ENCODE measurements around the gene CMPK2. TPM values are rescaled to one million over a fixed set of nuclear protein-coding genes. Genes with fewer than 3 reads are reported as not detected.

The CMPK2 gene
- polyA plus RNA-seq, 2 donors: 0.71 to 0.96 TPM

DNA sequence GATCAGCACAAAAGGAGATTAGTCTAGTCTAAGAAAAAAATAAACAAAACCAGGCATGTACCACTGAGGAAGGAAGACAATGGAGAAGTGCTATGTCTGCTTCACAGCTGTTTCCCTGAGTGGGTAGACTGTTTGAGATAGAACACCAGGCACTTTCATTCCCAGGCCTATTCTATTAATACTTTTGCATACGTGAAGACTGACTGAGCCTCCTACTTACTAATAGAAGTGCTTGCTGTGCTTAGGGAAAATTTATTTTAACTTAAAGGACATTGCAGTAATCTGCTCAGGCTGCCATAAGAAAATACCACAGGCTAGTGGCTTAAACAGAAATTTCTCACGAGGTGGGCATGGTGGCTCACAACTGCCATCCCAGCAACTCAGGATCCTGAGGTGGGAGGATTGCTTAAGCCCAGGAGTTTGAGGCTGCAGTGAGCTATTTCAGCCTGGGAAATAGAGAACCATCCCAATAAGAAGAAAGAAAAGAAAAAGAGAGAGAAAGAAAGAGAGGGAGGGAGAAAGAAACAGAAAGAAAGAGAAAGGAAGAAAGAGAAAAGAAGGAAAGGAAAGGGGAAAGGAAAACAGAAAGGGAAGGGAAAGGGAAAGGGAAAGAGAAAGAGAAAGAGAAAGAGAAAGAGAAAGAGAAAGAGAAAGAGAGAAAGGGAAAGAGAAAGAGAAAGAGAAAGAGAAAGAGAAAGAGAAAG lies 33.0 kb downstream of the CMPK2 start:
- Histone ChIP-seq H3K9me3 (ENCODE audit: control insufficient read depth in 2 of 2, insufficient read depth in 1 of 2, low read depth in 1 of 2, low read length in 1 of 2) (no peaks in the 10 kb centered on the region), H3K4me1 (ENCODE audit: control insufficient read depth in 2 of 2, insufficient read depth in 2 of 2, low read length in 1 of 2) (no peaks in the 10 kb centered on the region), H3K36me3 (ENCODE audit: control insufficient read depth in 2 of 2, insufficient read depth in 2 of 2, low read length in 1 of 2) (no peaks in the 10 kb centered on the region), H3K4me3 (ENCODE audit: low read depth in 1 of 2, low read length in 2 of 2) (no peak overlapping the region), H3K27me3 (ENCODE audit: control insufficient read depth in 1 of 2, insufficient read depth in 2 of 2, low read length in 2 of 2) (no peaks in the 10 kb centered on the region), H3K27ac (ENCODE audit: low read depth in 2 of 2, low read length in 1 of 2) (no peak overlapping the region)
- whole genome bisulfite sequencing, 2 donors: 65 to 66% methylated on average over 2 of the region's 2 CpGs

DNA sequence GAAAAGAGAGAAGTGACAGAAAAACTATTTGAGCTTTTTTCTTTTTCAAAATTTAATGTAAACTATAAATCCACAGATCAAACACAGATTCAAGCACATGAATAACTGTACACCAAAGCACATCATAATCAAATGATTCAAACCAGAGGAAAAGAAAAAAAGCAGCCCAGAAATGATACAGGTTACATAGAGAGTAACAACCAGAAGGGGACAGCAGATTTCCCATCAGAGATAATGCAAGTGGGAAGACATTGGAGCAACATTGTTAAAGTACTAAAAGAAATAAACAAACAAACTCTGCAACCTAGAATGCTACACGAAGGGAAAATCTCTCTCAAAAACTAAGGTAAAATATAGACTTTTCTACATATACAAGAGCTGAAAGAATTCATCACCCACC lies 34.5 kb downstream of the CMPK2 start:
- Histone ChIP-seq H3K27ac (ENCODE audit: low read depth in 2 of 2, low read length in 1 of 2) (no peak overlapping the region), H3K4me1 (ENCODE audit: control insufficient read depth in 2 of 2, insufficient read depth in 2 of 2, low read length in 1 of 2) (no peaks in the 10 kb centered on the region), H3K27me3 (ENCODE audit: control insufficient read depth in 1 of 2, insufficient read depth in 2 of 2, low read length in 2 of 2) (no peaks in the 10 kb centered on the region), H3K36me3 (ENCODE audit: control insufficient read depth in 2 of 2, insufficient read depth in 2 of 2, low read length in 1 of 2) (no peaks in the 10 kb centered on the region), H3K9me3 (ENCODE audit: control insufficient read depth in 2 of 2, insufficient read depth in 1 of 2, low read depth in 1 of 2, low read length in 1 of 2) (no peaks in the 10 kb centered on the region), H3K4me3 (ENCODE audit: low read depth in 1 of 2, low read length in 2 of 2) (no peak overlapping the region)
- WGBS, 2 donors: 65 to 67% methylated on average over 1 of the region's 1 CpG

- Histone ChIP-seq H3K4me3 (ENCODE audit: low read depth in 1 of 2, low read length in 2 of 2) (no peak overlapping the region), H3K27ac (ENCODE audit: low read depth in 2 of 2, low read length in 1 of 2) (no peak overlapping the region), H3K27me3 (ENCODE audit: control insufficient read depth in 1 of 2, insufficient read depth in 2 of 2, low read length in 2 of 2) (no peaks in the 10 kb centered on the region), H3K4me1 (ENCODE audit: control insufficient read depth in 2 of 2, insufficient read depth in 2 of 2, low read length in 1 of 2) (no peaks in the 10 kb centered on the region), H3K9me3 (ENCODE audit: control insufficient read depth in 2 of 2, insufficient read depth in 1 of 2, low read depth in 1 of 2, low read length in 1 of 2) (no peaks in the 10 kb centered on the region), H3K36me3 (ENCODE audit: control insufficient read depth in 2 of 2, insufficient read depth in 2 of 2, low read length in 1 of 2) (no peaks in the 10 kb centered on the region)
- WGBS, 2 donors: 8 to 11% methylated on average over 2 of the region's 2 CpGs
Measured at GRCh38 chr2:6828299-6828584, 37.5 kb downstream of the CMPK2 start.

GRCh38 chr2:6827566-6828298 lies 38.0 kb downstream of the CMPK2 start:
- WGBS, 2 donors: 66 to 70% methylated on average over 5 of the region's 5 CpGs
- Histone ChIP-seq H3K36me3 (ENCODE audit: control insufficient read depth in 2 of 2, insufficient read depth in 2 of 2, low read length in 1 of 2) (no peaks in the 10 kb centered on the region), H3K27ac (ENCODE audit: low read depth in 2 of 2, low read length in 1 of 2) (no peak overlapping the region), H3K4me3 (ENCODE audit: low read depth in 1 of 2, low read length in 2 of 2) (no peak overlapping the region), H3K9me3 (ENCODE audit: control insufficient read depth in 2 of 2, insufficient read depth in 1 of 2, low read depth in 1 of 2, low read length in 1 of 2) (no peaks in the 10 kb centered on the region), H3K27me3 (ENCODE audit: control insufficient read depth in 1 of 2, insufficient read depth in 2 of 2, low read length in 2 of 2) (no peaks in the 10 kb centered on the region), H3K4me1 (ENCODE audit: control insufficient read depth in 2 of 2, insufficient read depth in 2 of 2, low read length in 1 of 2) (no peaks in the 10 kb centered on the region)

DNA sequence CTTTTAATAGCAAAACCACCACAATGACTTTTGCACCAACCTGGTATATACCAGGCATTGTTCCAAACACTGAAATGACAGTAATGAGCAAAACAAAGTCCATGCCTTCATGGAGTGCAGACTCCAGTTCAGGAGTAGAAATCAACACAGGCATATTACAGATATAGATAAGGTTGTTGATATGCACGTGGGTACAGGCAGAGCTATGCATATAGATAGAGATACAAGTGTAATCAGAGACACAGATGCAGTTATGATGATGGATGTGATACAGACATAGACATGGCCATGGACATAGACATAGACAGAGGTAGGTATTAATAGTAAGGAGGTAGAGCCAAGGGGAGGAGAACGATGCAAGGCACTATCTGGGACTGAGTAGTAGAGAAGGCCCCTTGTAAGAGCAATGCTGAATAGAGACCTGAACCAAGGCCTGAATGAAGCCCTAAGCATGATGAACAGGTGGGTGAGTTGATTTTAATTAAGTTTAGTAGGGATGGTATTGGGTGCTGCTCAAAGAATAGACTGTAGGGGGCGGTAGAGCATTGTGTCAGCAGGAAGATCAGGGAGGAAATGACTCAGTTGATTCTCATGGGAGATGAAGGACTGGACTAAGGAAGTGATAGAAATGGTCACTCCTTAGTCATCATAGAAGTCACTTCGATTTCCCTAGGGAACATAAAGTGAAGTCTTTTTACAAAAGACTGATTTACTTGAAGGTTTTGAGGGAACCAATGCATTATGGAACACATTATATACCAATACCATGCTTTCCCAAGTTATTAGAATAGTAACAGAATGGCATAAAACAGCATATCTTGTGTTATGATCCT lies 39.4 kb downstream of the CMPK2 start:
- Histone ChIP-seq H3K27me3 (ENCODE audit: control insufficient read depth in 1 of 2, insufficient read depth in 2 of 2, low read length in 2 of 2) (no peaks in the 10 kb centered on the region), H3K4me3 (ENCODE audit: low read depth in 1 of 2, low read length in 2 of 2) (no peak overlapping the region), H3K27ac (ENCODE audit: low read depth in 2 of 2, low read length in 1 of 2) (no peak overlapping the region), H3K9me3 (ENCODE audit: control insufficient read depth in 2 of 2, insufficient read depth in 1 of 2, low read depth in 1 of 2, low read length in 1 of 2) (no peaks in the 10 kb centered on the region), H3K4me1 (ENCODE audit: control insufficient read depth in 2 of 2, insufficient read depth in 2 of 2, low read length in 1 of 2) (no peaks in the 10 kb centered on the region), H3K36me3 (ENCODE audit: control insufficient read depth in 2 of 2, insufficient read depth in 2 of 2, low read length in 1 of 2) (no peaks in the 10 kb centered on the region)
- 44 to 46% methylated on average over 4 of the region's 4 CpGs for WGBS, 2 donors

GRCh38 chr2:6824962-6825361 lies 40.7 kb downstream of the CMPK2 start:
- WGBS, 2 donors: 56% methylated on average over 3 of the region's 3 CpGs
- no peak overlapping the region for H3K4me3 ChIP-seq (ENCODE audit: low read depth in 1 of 2, low read length in 2 of 2)
- no peaks in the 10 kb centered on the region for H3K4me1 ChIP-seq (ENCODE audit: control insufficient read depth in 2 of 2, insufficient read depth in 2 of 2, low read length in 1 of 2)
- H3K27me3 ChIP-seq (ENCODE audit: control insufficient read depth in 1 of 2, insufficient read depth in 2 of 2, low read length in 2 of 2): no peaks in the 10 kb centered on the region
- no peak overlapping the region for H3K27ac ChIP-seq (ENCODE audit: low read depth in 2 of 2, low read length in 1 of 2)
- no peaks in the 10 kb centered on the region for H3K36me3 ChIP-seq (ENCODE audit: control insufficient read depth in 2 of 2, insufficient read depth in 2 of 2, low read length in 1 of 2)
- no peaks in the 10 kb centered on the region for H3K9me3 ChIP-seq (ENCODE audit: control insufficient read depth in 2 of 2, insufficient read depth in 1 of 2, low read depth in 1 of 2, low read length in 1 of 2)

- Histone ChIP-seq H3K4me3 (ENCODE audit: low read depth in 1 of 2, low read length in 2 of 2) (no peak overlapping the region), H3K9me3 (ENCODE audit: control insufficient read depth in 2 of 2, insufficient read depth in 1 of 2, low read depth in 1 of 2, low read length in 1 of 2) (no peaks in the 10 kb centered on the region), H3K27me3 (ENCODE audit: control insufficient read depth in 1 of 2, insufficient read depth in 2 of 2, low read length in 2 of 2) (no peaks in the 10 kb centered on the region), H3K36me3 (ENCODE audit: control insufficient read depth in 2 of 2, insufficient read depth in 2 of 2, low read length in 1 of 2) (no peaks in the 10 kb centered on the region), H3K4me1 (ENCODE audit: control insufficient read depth in 2 of 2, insufficient read depth in 2 of 2, low read length in 1 of 2) (no peaks in the 10 kb centered on the region), H3K27ac (ENCODE audit: low read depth in 2 of 2, low read length in 1 of 2) (no peak overlapping the region)
- 52 to 58% methylated on average over 5 of the region's 5 CpGs for whole genome bisulfite sequencing, 2 donors
Measured at GRCh38 chr2:6823111-6823510, 42.6 kb downstream of the CMPK2 start.

DNA sequence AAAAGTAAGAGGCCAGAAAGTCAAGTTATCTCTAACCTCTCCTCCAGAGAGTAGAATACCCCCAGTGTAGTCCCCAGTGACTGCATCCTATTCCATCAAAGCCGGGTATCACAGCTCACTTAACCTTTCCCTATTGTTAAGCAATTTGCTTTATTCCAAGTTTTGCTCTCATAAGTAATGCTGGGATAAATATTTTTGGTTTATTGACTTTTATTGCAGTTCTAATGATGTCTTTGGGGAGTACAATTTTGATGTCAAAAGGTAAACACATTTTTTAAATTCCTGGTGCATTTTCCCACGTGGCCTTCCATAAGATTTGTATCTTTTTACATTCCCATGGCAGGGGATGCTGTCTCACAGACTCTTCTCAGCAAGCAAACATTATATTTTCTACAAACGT lies 43.3 kb downstream of the CMPK2 start:
- 48 to 49% methylated on average over 3 of the region's 3 CpGs for WGBS, 2 donors
- Histone ChIP-seq H3K27me3 (ENCODE audit: control insufficient read depth in 1 of 2, insufficient read depth in 2 of 2, low read length in 2 of 2) (no peaks in the 10 kb centered on the region), H3K4me3 (ENCODE audit: low read depth in 1 of 2, low read length in 2 of 2) (no peak overlapping the region), H3K9me3 (ENCODE audit: control insufficient read depth in 2 of 2, insufficient read depth in 1 of 2, low read depth in 1 of 2, low read length in 1 of 2) (no peaks in the 10 kb centered on the region), H3K27ac (ENCODE audit: low read depth in 2 of 2, low read length in 1 of 2) (no peak overlapping the region), H3K36me3 (ENCODE audit: control insufficient read depth in 2 of 2, insufficient read depth in 2 of 2, low read length in 1 of 2) (no peaks in the 10 kb centered on the region), H3K4me1 (ENCODE audit: control insufficient read depth in 2 of 2, insufficient read depth in 2 of 2, low read length in 1 of 2) (no peaks in the 10 kb centered on the region)

DNA sequence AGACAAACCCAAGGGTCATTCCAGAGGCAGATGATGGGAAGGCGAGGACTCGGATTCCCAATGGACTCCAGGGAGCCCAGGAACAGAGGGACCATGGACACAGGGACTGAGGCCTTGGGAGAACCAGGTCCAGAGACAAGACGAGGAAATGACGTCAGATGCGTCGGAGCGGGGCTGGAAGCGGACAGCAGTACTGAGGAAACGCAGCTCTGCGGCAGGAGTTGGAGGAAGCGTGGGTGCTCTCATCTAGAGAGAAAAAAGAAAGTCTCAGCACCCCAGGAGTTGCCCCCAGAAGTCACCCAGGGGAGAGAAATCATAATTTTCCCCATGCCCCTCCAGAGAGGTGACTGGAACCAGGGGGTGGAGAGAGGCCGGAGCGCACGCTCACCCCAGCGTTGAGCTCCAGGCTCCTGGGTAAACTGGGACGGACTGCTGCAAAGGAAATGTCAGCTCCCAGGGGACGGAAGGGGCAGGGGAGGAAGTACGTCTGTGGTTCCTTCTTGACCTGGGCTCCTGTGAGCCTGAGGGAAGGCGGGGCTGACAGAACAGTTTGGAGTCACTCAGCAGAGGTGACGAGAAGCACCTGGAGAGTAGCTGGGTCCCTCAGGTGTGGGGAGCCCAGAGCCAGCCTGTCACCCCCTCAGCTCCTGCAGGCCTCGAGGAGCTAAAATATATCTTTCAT lies 44.7 kb downstream of the CMPK2 start:
- 89 to 91% methylated on average over 21 of the region's 21 CpGs for WGBS, 2 donors
- no peaks in the 10 kb centered on the region for H3K27me3 ChIP-seq (ENCODE audit: control insufficient read depth in 1 of 2, insufficient read depth in 2 of 2, low read length in 2 of 2)
- H3K36me3 ChIP-seq (ENCODE audit: control insufficient read depth in 2 of 2, insufficient read depth in 2 of 2, low read length in 1 of 2): no peaks in the 10 kb centered on the region
- H3K27ac ChIP-seq (ENCODE audit: low read depth in 2 of 2, low read length in 1 of 2): no peak overlapping the region
- H3K4me1 ChIP-seq (ENCODE audit: control insufficient read depth in 2 of 2, insufficient read depth in 2 of 2, low read length in 1 of 2): no peaks in the 10 kb centered on the region
- no peak overlapping the region for H3K4me3 ChIP-seq (ENCODE audit: low read depth in 1 of 2, low read length in 2 of 2)
- no peaks in the 10 kb centered on the region for H3K9me3 ChIP-seq (ENCODE audit: control insufficient read depth in 2 of 2, insufficient read depth in 1 of 2, low read depth in 1 of 2, low read length in 1 of 2)

Data from esophagus (tissue), 2 donors.